GM12872 (cell line): ENCODE data around the gene RBM28.

Experiments used
- TF ChIP-seq, protein P1 (sequence below): IDR thresholded peaks from 3 replicates; pipeline ENCODE4 v1.5.1; 2011; ENCODE audit warnings: low read depth, mild to moderate bottlenecking, low read length, moderate library complexity; ENCODE audit not compliant: insufficient read depth

RBM28 gene

DNA sequence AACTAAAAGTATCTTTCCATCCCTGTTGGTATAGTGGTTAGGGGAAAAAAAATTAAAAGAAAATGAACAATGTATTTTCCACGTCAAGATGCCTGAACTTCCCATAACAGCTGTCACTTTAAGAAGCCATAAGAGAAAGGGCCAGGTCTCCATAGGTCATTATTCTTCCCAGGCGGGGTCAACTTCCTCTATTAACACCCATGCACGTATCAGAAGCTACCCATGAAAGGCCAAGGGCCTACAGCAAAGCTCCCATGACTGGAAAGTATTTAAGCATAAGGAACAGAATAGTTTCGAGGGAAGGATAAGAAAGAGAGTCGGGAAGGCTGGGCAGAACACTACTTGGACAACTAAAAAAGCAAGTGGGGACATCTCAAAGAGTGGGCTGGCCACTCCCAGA, 40.1 kb downstream of the RBM28 start:
- TF ChIP-seq, protein P1, sequence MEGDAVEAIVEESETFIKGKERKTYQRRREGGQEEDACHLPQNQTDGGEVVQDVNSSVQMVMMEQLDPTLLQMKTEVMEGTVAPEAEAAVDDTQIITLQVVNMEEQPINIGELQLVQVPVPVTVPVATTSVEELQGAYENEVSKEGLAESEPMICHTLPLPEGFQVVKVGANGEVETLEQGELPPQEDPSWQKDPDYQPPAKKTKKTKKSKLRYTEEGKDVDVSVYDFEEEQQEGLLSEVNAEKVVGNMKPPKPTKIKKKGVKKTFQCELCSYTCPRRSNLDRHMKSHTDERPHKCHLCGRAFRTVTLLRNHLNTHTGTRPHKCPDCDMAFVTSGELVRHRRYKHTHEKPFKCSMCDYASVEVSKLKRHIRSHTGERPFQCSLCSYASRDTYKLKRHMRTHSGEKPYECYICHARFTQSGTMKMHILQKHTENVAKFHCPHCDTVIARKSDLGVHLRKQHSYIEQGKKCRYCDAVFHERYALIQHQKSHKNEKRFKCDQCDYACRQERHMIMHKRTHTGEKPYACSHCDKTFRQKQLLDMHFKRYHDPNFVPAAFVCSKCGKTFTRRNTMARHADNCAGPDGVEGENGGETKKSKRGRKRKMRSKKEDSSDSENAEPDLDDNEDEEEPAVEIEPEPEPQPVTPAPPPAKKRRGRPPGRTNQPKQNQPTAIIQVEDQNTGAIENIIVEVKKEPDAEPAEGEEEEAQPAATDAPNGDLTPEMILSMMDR, result no peak

DNA sequence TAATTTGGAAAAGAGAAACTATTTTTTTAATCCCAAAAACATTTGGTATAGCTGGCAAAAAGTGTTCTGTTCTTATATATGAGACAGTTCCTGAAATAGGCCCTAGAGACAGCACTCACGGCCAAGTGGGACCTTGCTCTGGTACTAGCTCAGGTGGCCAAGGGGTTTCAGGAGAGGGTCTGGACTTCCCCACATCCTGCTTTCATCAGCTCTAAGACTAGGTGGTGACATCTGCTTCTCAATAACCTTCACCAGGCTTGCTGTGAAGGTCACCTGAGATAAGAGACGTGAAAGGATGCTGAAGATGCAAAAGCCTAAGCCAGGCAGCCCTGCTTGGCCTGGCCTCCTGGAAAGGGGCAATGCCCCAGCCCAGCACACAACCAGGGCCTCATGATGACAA, 40.6 kb downstream of the RBM28 start:
- TF ChIP-seq, protein P1, result no peak

DNA sequence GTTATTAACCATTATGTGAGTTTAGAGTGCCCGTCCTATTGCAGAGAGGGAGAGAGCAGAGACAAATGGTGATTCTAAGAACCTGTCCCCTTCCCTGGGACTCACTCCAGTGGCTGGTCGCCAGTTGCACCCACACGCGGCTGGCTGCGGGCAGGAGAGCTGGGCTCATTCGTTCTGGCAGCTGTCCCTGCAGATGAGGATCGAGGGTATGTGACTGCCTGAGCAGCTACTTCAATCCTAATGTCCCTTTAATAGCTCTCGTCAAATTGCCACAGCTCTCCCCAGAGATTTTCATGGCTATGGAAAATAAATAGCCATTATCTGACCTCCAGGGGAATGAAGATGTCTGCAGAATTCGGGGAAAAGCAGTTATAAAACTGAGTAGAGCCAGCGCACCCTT, 41.6 kb downstream of the RBM28 start:
- TF ChIP-seq, protein P1, result no peak

DNA sequence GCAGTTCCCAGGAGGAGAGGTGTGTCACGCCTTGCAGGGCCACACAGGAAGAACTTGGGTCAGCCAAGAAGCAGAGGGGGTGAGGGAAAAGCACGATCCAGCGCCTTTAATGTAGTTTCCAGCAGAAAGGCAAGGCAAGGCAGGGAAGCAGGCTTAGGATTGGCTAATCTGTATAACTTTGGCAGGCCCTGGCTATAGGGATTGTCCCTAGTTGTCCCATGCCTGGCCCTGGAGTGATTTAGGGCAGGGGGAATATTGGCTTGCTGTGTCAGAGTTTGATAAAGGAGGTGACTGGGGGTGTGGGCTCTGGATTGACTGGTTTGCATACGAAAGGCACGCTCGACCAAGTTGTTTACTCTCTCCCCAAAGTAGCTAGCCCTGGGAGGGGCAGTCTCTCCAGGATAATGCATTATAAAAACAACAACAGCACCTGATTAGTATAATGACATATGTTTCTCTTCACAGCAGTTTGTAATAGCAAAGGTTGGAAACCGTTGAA, 44.5 kb downstream of the RBM28 start:
- TF ChIP-seq, protein P1, result no peak

DNA sequence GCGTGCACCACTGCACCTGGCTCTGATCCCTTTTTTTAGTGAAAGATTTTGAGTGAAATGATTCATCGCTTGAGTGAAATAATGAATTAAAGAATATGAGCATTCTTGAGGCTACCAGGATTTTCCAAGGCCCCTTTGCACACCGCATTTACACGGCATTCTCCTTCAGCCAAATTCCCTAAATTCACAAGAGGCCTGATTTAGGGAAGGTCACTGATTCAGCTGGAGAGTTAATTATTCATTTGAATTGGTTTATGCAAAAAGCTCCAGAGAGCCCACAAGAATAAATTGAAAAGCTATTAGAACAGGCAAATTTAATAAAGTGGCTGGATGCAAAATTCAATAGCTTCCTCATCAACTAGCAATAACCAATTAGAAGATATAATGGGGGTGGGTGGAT, 56.2 kb downstream of the RBM28 start:
- TF ChIP-seq, protein P1, result no peak

DNA sequence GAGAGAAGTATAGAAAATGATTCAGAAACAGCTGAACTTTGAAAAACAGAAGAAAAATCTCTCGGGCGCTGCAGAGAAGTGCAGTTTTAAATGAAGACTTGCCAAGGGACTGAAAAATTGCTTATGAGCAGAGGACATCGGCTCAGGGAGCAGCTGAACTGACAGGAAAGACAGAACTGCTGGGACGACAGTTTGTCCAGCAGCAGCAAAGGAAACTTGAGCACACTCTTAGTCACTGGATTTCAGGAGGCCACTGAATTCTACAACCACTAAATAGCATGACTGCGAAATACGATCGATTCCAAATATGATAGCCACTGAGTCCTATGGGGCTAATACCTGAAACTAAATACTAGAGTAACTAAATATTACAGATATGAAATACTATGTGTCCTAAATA, 59.6 kb downstream of the RBM28 start:
- TF ChIP-seq, protein P1, result no peak

DNA sequence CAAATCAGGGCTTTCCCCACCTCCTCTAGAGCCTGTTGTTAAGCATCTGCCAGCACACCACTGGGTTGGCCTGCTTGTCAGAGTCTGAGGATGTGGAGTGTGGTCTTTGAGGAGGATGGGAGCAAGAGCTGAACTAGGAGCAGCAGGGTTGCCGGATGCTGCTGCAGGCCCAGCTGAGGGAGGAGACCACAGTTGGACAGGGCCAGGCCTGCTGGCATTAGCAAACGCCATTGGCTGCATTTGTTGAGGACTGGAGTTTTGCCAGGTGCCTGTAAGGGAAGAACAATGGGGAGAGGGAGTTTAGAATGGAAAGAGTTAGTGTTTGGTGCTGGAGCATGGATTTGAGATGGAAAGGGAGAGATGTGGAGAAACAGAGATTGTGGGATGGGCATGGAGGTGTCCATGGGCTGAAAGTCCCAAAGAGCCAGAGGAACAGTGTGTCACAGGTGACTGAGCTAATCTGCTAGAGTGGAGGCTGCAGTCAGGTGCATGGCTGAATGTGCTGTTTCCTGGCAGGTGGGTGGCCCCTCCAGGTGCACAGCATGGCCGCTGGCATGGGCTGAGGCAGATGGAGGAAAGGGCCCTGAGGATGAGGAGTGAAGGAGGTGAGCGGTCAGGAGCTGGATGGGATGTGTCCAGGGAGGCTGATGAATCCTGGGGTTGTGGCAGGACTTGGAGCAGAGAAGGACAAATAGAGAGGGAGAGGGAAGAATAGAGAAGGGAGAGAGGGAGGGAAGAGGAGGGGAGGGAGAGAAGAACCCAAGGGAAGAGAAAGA, 61.9 kb downstream of the RBM28 start:
- TF ChIP-seq, protein P1, result no peak
